ENCODE measurements around the gene SEC24C. TPM values are rescaled to one million over a fixed set of nuclear protein-coding genes. Genes with fewer than 3 reads are reported as not detected.

SEC24C gene
- total RNA-seq, 1 experiment from 2014 or later: 74.9 TPM

DNA sequence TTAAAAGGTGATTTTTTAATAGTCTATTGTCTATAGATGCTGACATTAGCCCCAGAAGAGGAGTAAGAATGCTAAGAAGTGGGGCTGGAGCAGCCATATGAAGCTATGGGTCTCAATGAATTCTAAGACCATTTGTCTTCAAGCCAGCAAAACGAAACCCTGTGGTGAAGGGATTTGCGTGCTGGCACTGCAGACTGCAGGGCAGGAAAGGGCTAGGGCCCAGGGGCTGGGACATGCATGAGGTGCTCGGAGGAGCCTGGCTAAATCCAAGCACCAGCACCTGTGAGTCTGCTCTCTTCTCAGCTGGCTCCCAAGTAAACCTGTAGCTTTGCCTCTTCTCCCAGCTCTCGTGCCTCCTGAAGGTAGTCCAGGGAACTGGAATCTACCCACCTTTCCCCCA lies 68.5 kb downstream of the SEC24C start:
- intact Hi-C loops (cut with micrococcal nuclease; ENCODE audit: unreplicated experiment): no loop called here
- Histone ChIP-seq H3K36me3 (ENCODE audit: insufficient read depth, low read length, poor library complexity, severe bottlenecking) (peaks cover 13% of the 10 kb centered on the region), H3K27me3 (replicated peaks; ENCODE audit: insufficient read depth, low read depth, low read length, poor library complexity) (no peaks in the 10 kb centered on the region), H3K9me3 (ENCODE audit: low read depth, low read length, poor library complexity, severe bottlenecking) (no peaks in the 10 kb centered on the region), H3K4me3 (ENCODE audit: low read depth, low read length, poor library complexity, severe bottlenecking) (no peak overlapping the region), H3K4me1 (ENCODE audit: insufficient read depth, low read length, poor library complexity, severe bottlenecking) (no peaks in the 10 kb centered on the region), H3K27ac (ENCODE audit: low read depth, low read length, poor library complexity, severe bottlenecking) (no peak overlapping the region)
- ChIA-PET POLR2A (ENCODE audit: low non-redundant PET) (interaction anchor here (0.7 kb wide), 1 partner anchor 235 kb away, joined by 3 read pairs; no protein-coding TSS in a partner anchor), CTCF (no interaction called here)
- peak; percentile 33 for DNase-seq (ENCODE audit: low spot score)
- BruUV-seq (replicated peaks): no TSS peak
- no peak for TF ChIP-seq EZH2 (IDR thresholded peaks at IDR 0.05; ENCODE audit: borderline replicate concordance, low read depth, low read length, poor library complexity, severe bottlenecking)
- TF ChIP-seq, protein P1, sequence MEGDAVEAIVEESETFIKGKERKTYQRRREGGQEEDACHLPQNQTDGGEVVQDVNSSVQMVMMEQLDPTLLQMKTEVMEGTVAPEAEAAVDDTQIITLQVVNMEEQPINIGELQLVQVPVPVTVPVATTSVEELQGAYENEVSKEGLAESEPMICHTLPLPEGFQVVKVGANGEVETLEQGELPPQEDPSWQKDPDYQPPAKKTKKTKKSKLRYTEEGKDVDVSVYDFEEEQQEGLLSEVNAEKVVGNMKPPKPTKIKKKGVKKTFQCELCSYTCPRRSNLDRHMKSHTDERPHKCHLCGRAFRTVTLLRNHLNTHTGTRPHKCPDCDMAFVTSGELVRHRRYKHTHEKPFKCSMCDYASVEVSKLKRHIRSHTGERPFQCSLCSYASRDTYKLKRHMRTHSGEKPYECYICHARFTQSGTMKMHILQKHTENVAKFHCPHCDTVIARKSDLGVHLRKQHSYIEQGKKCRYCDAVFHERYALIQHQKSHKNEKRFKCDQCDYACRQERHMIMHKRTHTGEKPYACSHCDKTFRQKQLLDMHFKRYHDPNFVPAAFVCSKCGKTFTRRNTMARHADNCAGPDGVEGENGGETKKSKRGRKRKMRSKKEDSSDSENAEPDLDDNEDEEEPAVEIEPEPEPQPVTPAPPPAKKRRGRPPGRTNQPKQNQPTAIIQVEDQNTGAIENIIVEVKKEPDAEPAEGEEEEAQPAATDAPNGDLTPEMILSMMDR (conservative IDR thresholded peaks at IDR 0.05; ENCODE audit: low read depth, low read length): no peak

DNA sequence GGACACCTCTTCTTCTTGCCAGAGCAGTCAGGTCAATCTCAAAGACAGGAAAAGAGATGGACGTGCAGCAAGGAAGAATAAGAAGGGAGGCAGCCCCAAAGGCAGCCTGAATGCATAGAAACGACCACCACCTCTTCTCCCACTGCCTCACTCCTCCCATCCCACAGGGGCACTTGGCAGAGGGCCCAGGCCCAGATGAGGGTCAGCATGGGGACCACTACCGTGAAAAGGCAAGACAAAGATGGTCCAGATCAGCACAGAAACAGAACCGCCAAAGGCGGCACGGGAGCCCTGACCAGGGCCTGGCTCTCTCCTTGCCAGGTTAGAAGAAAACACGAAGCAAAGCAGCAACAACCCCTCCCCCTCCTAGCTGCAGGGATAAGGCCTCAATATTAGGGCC lies 69.2 kb downstream of the SEC24C start:
- DNase-seq (ENCODE audit: low spot score): no peak
- H3K27ac ChIP-seq (ENCODE audit: low read depth, low read length, poor library complexity, severe bottlenecking): no peak overlapping the region
- POLR2A ChIA-PET (ENCODE audit: low non-redundant PET): interaction anchor here (0.7 kb wide), 1 partner anchor 236 kb away, joined by 3 read pairs; no protein-coding TSS in a partner anchor
- no peak for TF ChIP-seq EZH2 (IDR thresholded peaks at IDR 0.05; ENCODE audit: borderline replicate concordance, low read depth, low read length, poor library complexity, severe bottlenecking)
- TF ChIP-seq, protein P1 (conservative IDR thresholded peaks at IDR 0.05; ENCODE audit: low read depth, low read length): no peak
- no peaks in the 10 kb centered on the region for H3K9me3 ChIP-seq (ENCODE audit: low read depth, low read length, poor library complexity, severe bottlenecking)
- CTCF ChIA-PET: no interaction called here
- H3K4me3 ChIP-seq (ENCODE audit: low read depth, low read length, poor library complexity, severe bottlenecking): no peak overlapping the region
- no TSS peak for BruUV-seq (replicated peaks)
- intact Hi-C loops (cut with micrococcal nuclease; ENCODE audit: unreplicated experiment): no loop called here
- H3K4me1 ChIP-seq (ENCODE audit: insufficient read depth, low read length, poor library complexity, severe bottlenecking): no peaks in the 10 kb centered on the region
- H3K27me3 ChIP-seq (replicated peaks; ENCODE audit: insufficient read depth, low read depth, low read length, poor library complexity): no peaks in the 10 kb centered on the region
- peaks cover 6% of the 10 kb centered on the region for H3K36me3 ChIP-seq (ENCODE audit: insufficient read depth, low read length, poor library complexity, severe bottlenecking)

DNA sequence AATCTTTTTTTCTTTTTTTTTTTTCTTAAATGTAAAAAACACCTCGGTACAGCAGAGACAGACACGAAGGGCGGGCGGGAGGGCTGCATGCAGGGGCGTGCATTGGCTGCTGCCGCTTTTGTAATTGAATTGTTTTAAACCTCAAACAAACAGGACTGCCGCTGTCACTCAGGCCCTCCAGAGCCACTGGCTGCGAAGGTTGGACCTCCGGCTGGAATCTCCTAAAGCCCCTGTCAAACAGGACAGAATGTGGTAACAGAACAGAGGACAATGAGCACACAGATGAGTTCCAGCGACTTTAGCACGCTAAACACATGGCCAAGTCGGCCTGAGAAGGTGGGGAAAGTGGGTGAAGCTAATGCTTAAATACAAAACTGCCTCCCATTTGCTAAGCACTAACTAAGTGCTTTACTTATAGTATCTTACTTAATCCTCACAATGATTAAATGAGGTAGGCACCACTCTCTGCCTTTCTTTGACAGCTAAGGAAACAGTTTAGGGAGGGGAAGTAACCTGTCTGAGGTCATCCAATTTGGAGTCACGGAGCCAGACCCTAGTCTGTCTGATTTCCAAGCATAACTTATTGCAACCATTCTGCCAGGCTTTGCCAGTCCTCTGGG lies 70.2 kb downstream of the SEC24C start:
- intact Hi-C loops (cut with micrococcal nuclease; ENCODE audit: unreplicated experiment): no loop called here
- ChIA-PET POLR2A (ENCODE audit: low non-redundant PET) (no interaction called here), CTCF (no interaction called here)
- H3K9me3 ChIP-seq (ENCODE audit: low read depth, low read length, poor library complexity, severe bottlenecking): no peaks in the 10 kb centered on the region
- TF ChIP-seq, protein P1 (conservative IDR thresholded peaks at IDR 0.05; ENCODE audit: low read depth, low read length): no peak
- TF ChIP-seq EZH2 (IDR thresholded peaks at IDR 0.05; ENCODE audit: borderline replicate concordance, low read depth, low read length, poor library complexity, severe bottlenecking): no peak
- no peaks in the 10 kb centered on the region for H3K27me3 ChIP-seq (replicated peaks; ENCODE audit: insufficient read depth, low read depth, low read length, poor library complexity)
- H3K4me1 ChIP-seq (ENCODE audit: insufficient read depth, low read length, poor library complexity, severe bottlenecking): no peaks in the 10 kb centered on the region
- H3K36me3 ChIP-seq (ENCODE audit: insufficient read depth, low read length, poor library complexity, severe bottlenecking): peaks cover 5% of the 10 kb centered on the region
- no TSS peak for BruUV-seq (replicated peaks)
- DNase-seq (ENCODE audit: low spot score): no peak
- no peak overlapping the region for H3K27ac ChIP-seq (ENCODE audit: low read depth, low read length, poor library complexity, severe bottlenecking)
- no peak overlapping the region for H3K4me3 ChIP-seq (ENCODE audit: low read depth, low read length, poor library complexity, severe bottlenecking)
